Right lung (tissue), 5 donors: ENCODE measurements around the gene CFLAR. TPM values are rescaled to one million over a fixed set of nuclear protein-coding genes. Genes with fewer than 3 reads are reported as not detected.

ENCODE experiments used
- DNase-seq, 2 donors: peaks; one replicate each; pipeline ENCODE4 v3.0.0-alpha.2; 2013
- polyA plus RNA-seq, 5 donors: library from polyadenylated mRNA; unstranded; fragments of 120-200 nt; gene quantifications; one replicate each; pipeline versions ENCODE4 v1.2.1 to v1.2.3, GENCODE V29; 2013; ENCODE audit warnings: inconsistent platforms in 1 of 5, low replicate concordance in 1 of 5; ENCODE audit not compliant: insufficient read length in 5 of 5, insufficient read depth in 1 of 5

Gene CFLAR
- polyA plus RNA-seq, 5 donors: 71.2 to 99.7 (median 94.8) TPM

- DNase-seq: no peak
These were observed 92.7 kb downstream of the CFLAR start for GRCh38 chr2:201208563-201209252.

GRCh38 chr2:201215963-201216362, 100.0 kb downstream of the CFLAR start:
- DNase-seq: no peak

- no peak for DNase-seq
These were observed 101.0 kb downstream of the CFLAR start for GRCh38 chr2:201216918-201217317.

- no peak for DNase-seq
These were observed 102.8 kb downstream of the CFLAR start for GRCh38 chr2:201218780-201219179.

- DNase-seq: no peak
These were observed 103.5 kb downstream of the CFLAR start for GRCh38 chr2:201219328-201220096.

GRCh38 chr2:201220102-201220570, 104.2 kb downstream of the CFLAR start:
- DNase-seq: no peak

- DNase-seq: no peak
These were observed 107.4 kb downstream of the CFLAR start for GRCh38 chr2:201223089-201224073.

Other genes with a start within 250 kb of the CFLAR start
- 100 to 1,000 TPM in 1 of 5 donors, 10 to 100 TPM in 4; 62.6 to 120 (median 82.2) TPM for gene PPIL3, start 227.1 kb upstream of the CFLAR start, polyA plus RNA-seq
- gene NIF3L1, start 226.8 kb upstream of the CFLAR start, polyA plus RNA-seq: 10 to 100 TPM; 27.3 to 36.2 (median 30.8) TPM
- 10 to 100 TPM; 24.3 to 45.5 (median 39.9) TPM for gene ORC2, start 152.5 kb upstream of the CFLAR start, polyA plus RNA-seq
- 10 to 100 TPM in 4 of 5 donors, 1 to 10 TPM in 1; 8.8 to 19.3 (median 13.5) TPM for gene HYCC2, start 44.5 kb upstream of the CFLAR start, polyA plus RNA-seq
- 10 to 100 TPM; 59.7 to 84.1 (median 70.5) TPM for gene NDUFB3, start 44.2 kb upstream of the CFLAR start, polyA plus RNA-seq
- gene CASP10, start 67.0 kb downstream of the CFLAR start, polyA plus RNA-seq: 10 to 100 TPM in 4 of 5 donors, 1 to 10 TPM in 1; 9.7 to 19.7 (median 16.2) TPM
- gene CASP8, start 144.4 kb downstream of the CFLAR start, polyA plus RNA-seq: 10 to 100 TPM; 16.4 to 23.3 (median 21.7) TPM
- 1 to 10 TPM; 2.3 to 6.2 (median 4.1) TPM for gene FLACC1, start 241.2 kb downstream of the CFLAR start, polyA plus RNA-seq